Measurements from ENCODE around the gene TRPC4AP. TPM values are rescaled to one million over a fixed set of nuclear protein-coding genes. Genes with fewer than 3 reads are reported as not detected.

The TRPC4AP gene
- total RNA-seq, 1 donor from 2014 or later, result 118 TPM

- no peak for TF ChIP-seq CTCF (IDR thresholded peaks at IDR 0.05)
- Mint-ChIP-seq H3K27ac (ENCODE audit: unreplicated experiment) (no peak overlapping the region), H3K4me1 (ENCODE audit: low read depth) (no peaks in the 10 kb centered on the region), H3K4me3 (ENCODE audit: unreplicated experiment) (no peak overlapping the region), H3K36me3 (ENCODE audit: low read depth) (peaks cover 67% of the 10 kb centered on the region), H3K9me3 (ENCODE audit: low read depth) (no peaks in the 10 kb centered on the region), H3K27me3 (ENCODE audit: low read depth) (no peaks in the 10 kb centered on the region)
- peak; percentile 41 for DNase-seq (ENCODE audit: low spot score)
Observed at GRCh38 chr20:35006531-35006971, 86.1 kb downstream of the TRPC4AP start.

GRCh38 chr20:35006009-35006408, 86.6 kb downstream of the TRPC4AP start:
- no peak for TF ChIP-seq CTCF (IDR thresholded peaks at IDR 0.05)
- Mint-ChIP-seq H3K36me3 (ENCODE audit: low read depth) (peaks cover 64% of the 10 kb centered on the region), H3K27ac (ENCODE audit: unreplicated experiment) (no peak overlapping the region), H3K4me1 (ENCODE audit: low read depth) (no peaks in the 10 kb centered on the region), H3K4me3 (ENCODE audit: unreplicated experiment) (no peak overlapping the region), H3K27me3 (ENCODE audit: low read depth) (no peaks in the 10 kb centered on the region), H3K9me3 (ENCODE audit: low read depth) (no peaks in the 10 kb centered on the region)
- peak; percentile 60 for DNase-seq (ENCODE audit: low spot score)

GRCh38 chr20:35005463-35005961, 87.1 kb downstream of the TRPC4AP start:
- peaks cover 66% of the 10 kb centered on the region for H3K36me3 Mint-ChIP-seq (ENCODE audit: low read depth)
- no peaks in the 10 kb centered on the region for H3K4me1 Mint-ChIP-seq (ENCODE audit: low read depth)
- peak; percentile 60 for DNase-seq (ENCODE audit: low spot score)
- no peaks in the 10 kb centered on the region for H3K9me3 Mint-ChIP-seq (ENCODE audit: low read depth)
- H3K4me3 Mint-ChIP-seq (ENCODE audit: unreplicated experiment), result no peak overlapping the region
- no peak overlapping the region for H3K27ac Mint-ChIP-seq (ENCODE audit: unreplicated experiment)
- no peaks in the 10 kb centered on the region for H3K27me3 Mint-ChIP-seq (ENCODE audit: low read depth)
- no peak for TF ChIP-seq CTCF (IDR thresholded peaks at IDR 0.05)

- TF ChIP-seq CTCF (IDR thresholded peaks at IDR 0.05), result no peak
- H3K4me1 Mint-ChIP-seq (ENCODE audit: low read depth), result no peaks in the 10 kb centered on the region
- H3K27me3 Mint-ChIP-seq (ENCODE audit: low read depth), result no peaks in the 10 kb centered on the region
- peak; percentile 42 for DNase-seq (ENCODE audit: low spot score)
- H3K27ac Mint-ChIP-seq (ENCODE audit: unreplicated experiment), result no peak overlapping the region
- no peak overlapping the region for H3K4me3 Mint-ChIP-seq (ENCODE audit: unreplicated experiment)
- H3K9me3 Mint-ChIP-seq (ENCODE audit: low read depth), result no peaks in the 10 kb centered on the region
- H3K36me3 Mint-ChIP-seq (ENCODE audit: low read depth), result peaks cover 66% of the 10 kb centered on the region
Observed at GRCh38 chr20:35004749-35005462, 87.7 kb downstream of the TRPC4AP start.

- Mint-ChIP-seq H3K4me1 (ENCODE audit: low read depth) (no peaks in the 10 kb centered on the region), H3K9me3 (ENCODE audit: low read depth) (no peaks in the 10 kb centered on the region), H3K27me3 (ENCODE audit: low read depth) (no peaks in the 10 kb centered on the region), H3K27ac (ENCODE audit: unreplicated experiment) (no peak overlapping the region), H3K36me3 (ENCODE audit: low read depth) (peaks cover 63% of the 10 kb centered on the region), H3K4me3 (ENCODE audit: unreplicated experiment) (no peak overlapping the region)
- DNase-seq (ENCODE audit: low spot score), result peak; percentile 59
- no peak for TF ChIP-seq CTCF (IDR thresholded peaks at IDR 0.05)
Observed at GRCh38 chr20:35004051-35004725, 88.4 kb downstream of the TRPC4AP start.
